WTC11 (cell line): ENCODE results near the gene TMEM127. TPM values are rescaled to one million over a fixed set of nuclear protein-coding genes. Genes with fewer than 3 reads are reported as not detected.
"Not testable (repeated sequence)": the region's sequence is repeated elsewhere in the genome, so short reads cannot be mapped to it uniquely, and the experiment has no call there.

Source experiments
- ATAC-seq: fragments of 200-7000 bp; cut with Tn5 transposase; 2 replicates; pipeline ENCODE4 v1.10.0; 2021; ENCODE audit warnings: mild to moderate bottlenecking, moderate library complexity
- CTCF ChIA-PET: fragments of 300-600 bp; sonication (Branson Sonifier 250); formaldehyde crosslinking; loops from one replicate; lab custom pipeline; 2021; ENCODE audit warnings: antibody characterized with exemption; lab: Charles Lee
- POLR2A ChIA-PET: fragments of 350-600 bp; sonication (Branson Sonifier 250); formaldehyde crosslinking; loops from one replicate; lab custom pipeline; 2021; ENCODE audit warnings: antibody characterized with exemption; lab: Charles Lee
- DNase-seq: peaks from one replicate; pipeline ENCODE4 v3.0.0; 2021; ENCODE audit warnings: low spot score
- H3K27ac Mint-ChIP-seq: 2 replicates; pipeline ENCODE4 v1.8.0; 2021; ENCODE audit warnings: mixed read lengths
- H3K27me3 Mint-ChIP-seq: 2 replicates; pipeline ENCODE4 v1.8.0; 2021; ENCODE audit warnings: low read depth, mild to moderate bottlenecking, moderate library complexity, mixed read lengths
- H3K36me3 Mint-ChIP-seq: 2 replicates; pipeline ENCODE4 v1.8.0; 2021; ENCODE audit warnings: mixed read lengths
- H3K4me1 Mint-ChIP-seq: 2 replicates; pipeline ENCODE4 v1.8.0; 2022; ENCODE audit warnings: mixed read lengths
- H3K4me3 Mint-ChIP-seq: 2 replicates; pipeline ENCODE4 v1.8.0; 2021; ENCODE audit warnings: mild to moderate bottlenecking, moderate library complexity, mixed read lengths
- H3K9me3 Mint-ChIP-seq: 2 replicates; pipeline ENCODE4 v1.8.0; 2021; ENCODE audit warnings: mixed read lengths
- AFF4 ChIP-seq: sonication (generic); formaldehyde crosslinking; IDR thresholded peaks from 2 replicates; pipeline ENCODE4 v1.8.1; 2023; ENCODE audit warnings: mild to moderate bottlenecking, missing genetic modification reagents, borderline replicate concordance
- ATF1 ChIP-seq: sonication (generic); formaldehyde crosslinking; IDR thresholded peaks from 2 replicates; pipeline ENCODE4 v1.8.1; 2023; ENCODE audit warnings: mild to moderate bottlenecking, moderate library complexity, missing genetic modification reagents
- ATF3 ChIP-seq: sonication (generic); formaldehyde crosslinking; conservative IDR thresholded peaks from 2 replicates; pipeline ENCODE4 v1.8.1; 2022; ENCODE audit warnings: mild to moderate bottlenecking, missing genetic modification reagents
- CREM ChIP-seq: sonication (generic); formaldehyde crosslinking; IDR thresholded peaks from 2 replicates; pipeline ENCODE4 v1.8.1; 2022; ENCODE audit warnings: mild to moderate bottlenecking, missing genetic modification reagents, moderate library complexity
- EMX1 ChIP-seq: fragments of 250-450 bp; sonication (Bioruptor Pico); IDR thresholded peaks from 2 replicates; pipeline ENCODE4 v1.8.0; 2021; ENCODE audit warnings: mild to moderate bottlenecking
- GRHL2 ChIP-seq: fragments of 250-450 bp; sonication (Bioruptor Pico); IDR thresholded peaks from 2 replicates; pipeline ENCODE4 v1.8.0; 2022; ENCODE audit warnings: mild to moderate bottlenecking, moderate library complexity; ENCODE audit not compliant: insufficient replicate concordance, severe bottlenecking
- JUN ChIP-seq: sonication (generic); formaldehyde crosslinking; IDR thresholded peaks from 2 replicates; pipeline ENCODE4 v1.8.0; 2023; ENCODE audit warnings: mild to moderate bottlenecking, missing genetic modification reagents
- NR2C2 ChIP-seq: sonication (generic); formaldehyde crosslinking; IDR thresholded peaks from 2 replicates; pipeline ENCODE4 v1.8.0; 2022; ENCODE audit warnings: mild to moderate bottlenecking, missing genetic modification reagents
- NR3C1 ChIP-seq: sonication (generic); formaldehyde crosslinking; conservative IDR thresholded peaks from 2 replicates; pipeline ENCODE4 v1.8.1; 2023; ENCODE audit warnings: low read depth, mild to moderate bottlenecking, missing genetic modification reagents
- SMAD4 ChIP-seq: sonication (generic); formaldehyde crosslinking; IDR thresholded peaks from 2 replicates; pipeline ENCODE4 v1.8.0; 2022; ENCODE audit warnings: mild to moderate bottlenecking, missing genetic modification reagents
- TP53 ChIP-seq: sonication (generic); formaldehyde crosslinking; IDR thresholded peaks from 2 replicates; pipeline ENCODE4 v1.8.1; 2023; ENCODE audit warnings: mild to moderate bottlenecking, missing genetic modification reagents
- USF2 ChIP-seq: sonication (generic); formaldehyde crosslinking; IDR thresholded peaks from 2 replicates; pipeline ENCODE4 v1.8.1; 2023; ENCODE audit warnings: mild to moderate bottlenecking, missing genetic modification reagents, moderate library complexity
- ZNF232 ChIP-seq: sonication (generic); formaldehyde crosslinking; IDR thresholded peaks from 2 replicates; pipeline ENCODE4 v1.8.0; 2022; ENCODE audit warnings: mild to moderate bottlenecking, missing genetic modification reagents
- ZNF396 ChIP-seq: fragments of 250-450 bp; sonication (Bioruptor Pico); IDR thresholded peaks from 2 replicates; pipeline ENCODE4 v1.8.0; 2021; ENCODE audit warnings: mild to moderate bottlenecking, moderate library complexity, borderline replicate concordance
- ZNF425 ChIP-seq: fragments of 250-450 bp; sonication (Bioruptor Pico); conservative IDR thresholded peaks from 2 replicates; pipeline ENCODE4 v1.9.0; 2021; ENCODE audit warnings: mild to moderate bottlenecking
- ZNF512 ChIP-seq: sonication (generic); formaldehyde crosslinking; IDR thresholded peaks from 2 replicates; pipeline ENCODE4 v1.8.1; 2022; ENCODE audit warnings: missing genetic modification reagents, borderline replicate concordance
- total RNA-seq: library from RNA; stranded (reverse); gene quantifications from 3 replicates; pipeline ENCODE4 v1.2.3, GENCODE V29; 2021
- TF ChIP-seq, protein P1 (sequence below): sonication (generic); formaldehyde crosslinking; IDR thresholded peaks from 2 replicates; pipeline ENCODE4 v1.8.1; 2022; ENCODE audit warnings: low read depth, mild to moderate bottlenecking, moderate library complexity, missing genetic modification reagents, borderline replicate concordance
- TF ChIP-seq, protein P2 (sequence below): sonication (generic); formaldehyde crosslinking; IDR thresholded peaks from 2 replicates; pipeline ENCODE4 v1.8.0; 2022; ENCODE audit warnings: mild to moderate bottlenecking, missing genetic modification reagents

TMEM127 gene
- total RNA-seq, 1 experiment from 2014 or later = 22.9 TPM

DNA sequence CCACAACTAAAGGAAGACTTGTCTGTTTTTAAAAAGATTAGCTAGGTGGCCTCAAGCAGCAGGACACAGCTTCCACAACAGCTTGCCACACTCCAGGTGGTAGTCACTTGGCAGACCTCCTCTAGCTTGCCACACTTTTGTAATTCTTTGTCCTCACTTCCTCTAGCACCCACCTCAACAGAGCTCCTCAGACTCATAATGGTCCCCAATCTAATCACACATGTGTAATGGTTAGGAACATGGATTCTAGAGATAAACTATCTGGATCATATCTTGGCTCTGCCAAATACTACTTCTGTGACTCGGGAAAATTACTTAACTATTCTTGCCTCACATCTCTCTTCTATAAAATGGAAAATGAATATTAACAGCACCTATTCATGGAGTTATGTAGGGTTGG is 36.1 kb upstream of the TMEM127 start:
- no peaks in the 10 kb centered on the region for H3K27me3 Mint-ChIP-seq
- peaks cover 24% of the 10 kb centered on the region for H3K4me1 Mint-ChIP-seq
- no peak overlapping the region for H3K4me3 Mint-ChIP-seq
- peaks cover 74% of the 10 kb centered on the region for H3K36me3 Mint-ChIP-seq
- ChIA-PET CTCF (interaction anchor here (1.1 kb wide), 1 partner anchor 225 kb away, joined by 3 read pairs; no protein-coding TSS in a partner anchor), POLR2A (no interaction called here)
- no peak overlapping the region for H3K27ac Mint-ChIP-seq
- H3K9me3 Mint-ChIP-seq = no peaks in the 10 kb centered on the region
- TF ChIP-seq, protein P1, sequence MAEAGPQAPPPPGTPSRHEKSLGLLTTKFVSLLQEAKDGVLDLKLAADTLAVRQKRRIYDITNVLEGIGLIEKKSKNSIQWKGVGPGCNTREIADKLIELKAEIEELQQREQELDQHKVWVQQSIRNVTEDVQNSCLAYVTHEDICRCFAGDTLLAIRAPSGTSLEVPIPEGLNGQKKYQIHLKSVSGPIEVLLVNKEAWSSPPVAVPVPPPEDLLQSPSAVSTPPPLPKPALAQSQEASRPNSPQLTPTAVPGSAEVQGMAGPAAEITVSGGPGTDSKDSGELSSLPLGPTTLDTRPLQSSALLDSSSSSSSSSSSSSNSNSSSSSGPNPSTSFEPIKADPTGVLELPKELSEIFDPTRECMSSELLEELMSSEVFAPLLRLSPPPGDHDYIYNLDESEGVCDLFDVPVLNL = no peak
- no peak for TF ChIP-seq ZNF232 (CRISPR knock-in tag)
- TF ChIP-seq NR2C2 (CRISPR knock-in tag) = no peak
- TF ChIP-seq CREM (CRISPR knock-in tag) = no peak
- TF ChIP-seq GRHL2 (CRISPR knock-in tag) = no peak
- TF ChIP-seq ZNF512 (CRISPR knock-in tag) = no peak
- TF ChIP-seq ATF1 = no peak
- TF ChIP-seq SMAD4 = no peak
- TF ChIP-seq JUN = no peak
- TF ChIP-seq NR3C1 (CRISPR knock-in tag) = no peak
- TF ChIP-seq USF2 = no peak
- no peak for TF ChIP-seq ZNF425 (CRISPR knock-in tag)
- ATAC-seq = no peak
- no peak for DNase-seq

DNA sequence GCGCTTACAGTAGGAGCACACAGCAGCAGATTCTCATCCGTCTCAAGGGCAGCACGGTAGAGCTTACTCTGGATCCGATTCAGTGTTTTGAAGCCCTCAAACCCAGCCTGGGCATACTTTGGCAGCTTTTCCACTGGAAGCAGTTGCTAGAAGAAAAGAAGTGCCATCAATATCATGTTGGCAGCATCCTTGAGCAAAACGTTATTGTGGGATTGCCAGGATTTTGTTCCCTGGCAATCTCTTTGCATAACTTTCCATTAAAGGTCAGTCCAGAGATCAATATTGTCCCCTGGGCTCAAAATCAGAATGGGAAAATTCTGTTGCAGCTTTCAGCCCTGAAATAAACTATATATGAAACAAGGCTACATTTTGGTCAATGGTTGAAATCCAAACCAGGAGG is 31.1 kb upstream of the TMEM127 start:
- Mint-ChIP-seq H3K4me3 (no peak overlapping the region), H3K36me3 (peaks cover 87% of the 10 kb centered on the region), H3K4me1 (no peaks in the 10 kb centered on the region)
- no peak for TF ChIP-seq ZNF396 (CRISPR knock-in tag)
- TF ChIP-seq ATF3 (CRISPR knock-in tag) = no peak
- TF ChIP-seq SMAD4 = no peak
- TF ChIP-seq NR2C2 (CRISPR knock-in tag) = no peak
- TF ChIP-seq, all 79 proteins: peak for 0
- ChIA-PET POLR2A (no interaction called here), CTCF (no interaction called here)
- no peak overlapping the region for H3K27ac Mint-ChIP-seq
- no peaks in the 10 kb centered on the region for H3K27me3 Mint-ChIP-seq
- DNase-seq = no peak
- no peaks in the 10 kb centered on the region for H3K9me3 Mint-ChIP-seq
- no peak for ATAC-seq

GRCh38 chr2:96294271-96294670 is 28.5 kb upstream of the TMEM127 start:
- H3K4me3 Mint-ChIP-seq, ATAC-seq, DNase-seq, POLR2A ChIA-PET, H3K9me3 Mint-ChIP-seq, H3K27ac Mint-ChIP-seq, H3K4me1 Mint-ChIP-seq, CTCF ChIA-PET, H3K27me3 Mint-ChIP-seq: not testable (repeated sequence)
- peaks cover 93% of the 10 kb centered on the region for H3K36me3 Mint-ChIP-seq

- Mint-ChIP-seq H3K4me3 (no peak overlapping the region), H3K36me3 (peaks cover 93% of the 10 kb centered on the region), H3K9me3 (no peaks in the 10 kb centered on the region), H3K27ac (no peak overlapping the region), H3K4me1 (no peaks in the 10 kb centered on the region), H3K27me3 (no peaks in the 10 kb centered on the region)
- ChIA-PET CTCF (no interaction called here), POLR2A (no interaction called here)
- ATAC-seq (no peak), DNase-seq (no peak)
- no peak for TF ChIP-seq EMX1 (CRISPR knock-in tag)
- TF ChIP-seq USF2 = no peak
- TF ChIP-seq ZNF232 (CRISPR knock-in tag) = no peak
- no peak for TF ChIP-seq TP53 (CRISPR knock-in tag)
- TF ChIP-seq AFF4 (CRISPR knock-in tag) = no peak
- TF ChIP-seq, protein P2, sequence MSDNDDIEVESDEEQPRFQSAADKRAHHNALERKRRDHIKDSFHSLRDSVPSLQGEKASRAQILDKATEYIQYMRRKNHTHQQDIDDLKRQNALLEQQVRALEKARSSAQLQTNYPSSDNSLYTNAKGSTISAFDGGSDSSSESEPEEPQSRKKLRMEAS = no peak
Measured at GRCh38 chr2:96291751-96292150, 26.0 kb upstream of the TMEM127 start.
